ENCODE data around the gene SMO. TPM values are rescaled to one million over a fixed set of nuclear protein-coding genes. Genes with fewer than 3 reads are reported as not detected.
"Not testable (repeated sequence)": the region's sequence is repeated elsewhere in the genome, so short reads cannot be mapped to it uniquely, and the experiment has no call there.

The SMO gene
- total RNA-seq, 1 experiment from 2014 or later, result 28.6 TPM

- DNase-seq (ENCODE audit: low spot score), result no peak
Measured at GRCh38 chr7:129169686-129170440, 18.6 kb upstream of the SMO start.

DNA sequence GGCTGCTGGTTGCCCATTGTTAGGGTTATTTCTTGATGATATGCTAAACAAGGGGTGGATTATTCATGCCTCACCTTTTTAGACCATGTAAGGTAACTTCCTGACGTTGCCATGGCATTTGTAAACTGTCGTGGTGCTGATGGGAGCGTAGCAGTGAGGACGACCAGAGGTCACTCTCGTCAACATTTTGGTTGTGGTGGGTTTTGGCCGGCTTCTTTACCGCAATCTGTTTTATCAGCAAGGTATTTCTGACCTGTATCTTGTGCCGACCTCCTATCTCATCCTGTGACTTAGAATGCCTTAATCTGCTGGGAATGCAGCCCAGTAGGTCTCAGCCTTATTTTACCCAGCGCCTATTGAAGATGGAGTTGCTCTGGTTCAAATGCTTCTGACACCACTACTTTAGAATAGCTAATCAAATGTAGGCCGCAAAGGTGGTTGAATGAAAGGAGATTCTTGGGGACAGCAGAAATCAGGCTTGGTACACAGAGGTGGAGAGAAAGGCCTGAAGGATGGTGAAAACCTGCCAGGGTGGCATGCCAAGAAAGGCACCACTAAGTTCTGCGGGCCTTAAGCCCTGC lies 17.9 kb upstream of the SMO start:
- no peak for DNase-seq (ENCODE audit: low spot score)

GRCh38 chr7:129173861-129174260 lies 14.6 kb upstream of the SMO start:
- not testable (repeated sequence) for DNase-seq (ENCODE audit: low spot score)

DNA sequence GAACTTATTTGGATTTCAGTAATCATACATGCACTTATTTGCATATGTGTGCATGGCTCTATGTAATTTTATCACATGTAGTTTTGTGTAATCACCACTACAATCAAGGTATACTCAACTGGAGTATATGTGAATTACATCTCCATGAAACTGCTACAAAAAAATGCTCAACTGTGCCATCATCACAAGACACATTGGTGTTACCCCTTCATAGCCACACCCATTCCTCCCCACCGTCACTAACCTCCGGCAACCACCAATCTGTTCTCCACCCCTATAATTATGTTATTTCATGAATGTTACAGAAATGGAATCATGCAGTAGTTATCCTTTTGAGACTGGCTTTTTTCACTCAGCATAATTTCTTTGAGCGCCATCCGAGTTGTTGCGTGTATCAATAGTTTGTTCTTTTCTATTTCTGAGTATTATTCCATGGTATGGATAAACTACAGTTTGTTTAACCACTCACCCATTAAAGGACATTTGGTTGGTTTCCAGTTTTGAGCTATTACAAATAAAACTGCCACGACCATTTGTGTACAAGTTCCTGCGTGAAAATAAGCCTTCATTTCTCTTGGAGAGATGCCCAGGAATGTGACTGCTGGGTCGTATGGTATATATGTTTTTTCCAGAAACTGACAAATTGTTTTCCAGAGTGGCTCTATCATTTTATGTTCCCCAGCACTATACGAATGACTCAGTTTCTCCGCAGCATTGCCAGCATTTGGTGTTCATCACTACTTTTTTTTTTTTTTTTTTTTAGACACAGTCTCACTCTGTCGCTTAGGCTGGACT lies 11.3 kb upstream of the SMO start:
- DNase-seq (ENCODE audit: low spot score), result no peak

DNA sequence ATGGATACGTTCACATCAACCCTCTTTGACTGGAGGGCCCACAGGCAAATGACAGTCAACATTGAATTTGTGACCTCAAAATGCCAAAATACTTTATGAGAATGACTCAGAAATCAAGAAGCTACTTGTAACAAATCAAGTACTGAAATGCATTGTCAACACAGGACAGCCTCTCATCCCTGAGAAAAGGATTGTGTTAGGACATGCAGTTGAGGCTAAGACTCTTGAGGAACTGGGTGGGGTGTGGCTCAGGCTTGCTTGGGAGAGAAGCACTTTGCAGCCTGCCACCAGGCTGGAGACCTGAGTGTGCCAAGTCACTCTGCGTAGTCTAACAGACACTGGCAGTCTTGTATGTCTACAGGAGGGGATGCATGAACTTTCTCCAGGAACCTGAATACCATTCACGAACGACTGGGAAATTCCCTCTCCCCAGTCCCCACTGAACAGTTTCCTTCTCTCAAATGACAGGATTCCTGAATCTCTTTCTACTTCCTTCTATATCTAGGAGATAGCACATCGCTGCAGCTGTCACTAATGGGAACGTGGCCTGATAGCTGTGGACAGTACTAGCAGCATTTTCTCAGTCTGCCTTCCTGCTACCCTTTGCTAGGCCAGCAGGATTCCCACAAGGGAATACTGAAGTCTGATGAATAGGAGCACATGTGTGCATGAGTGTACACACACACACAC lies 3.3 kb upstream of the SMO start:
- no peak for DNase-seq (ENCODE audit: low spot score)

DNA sequence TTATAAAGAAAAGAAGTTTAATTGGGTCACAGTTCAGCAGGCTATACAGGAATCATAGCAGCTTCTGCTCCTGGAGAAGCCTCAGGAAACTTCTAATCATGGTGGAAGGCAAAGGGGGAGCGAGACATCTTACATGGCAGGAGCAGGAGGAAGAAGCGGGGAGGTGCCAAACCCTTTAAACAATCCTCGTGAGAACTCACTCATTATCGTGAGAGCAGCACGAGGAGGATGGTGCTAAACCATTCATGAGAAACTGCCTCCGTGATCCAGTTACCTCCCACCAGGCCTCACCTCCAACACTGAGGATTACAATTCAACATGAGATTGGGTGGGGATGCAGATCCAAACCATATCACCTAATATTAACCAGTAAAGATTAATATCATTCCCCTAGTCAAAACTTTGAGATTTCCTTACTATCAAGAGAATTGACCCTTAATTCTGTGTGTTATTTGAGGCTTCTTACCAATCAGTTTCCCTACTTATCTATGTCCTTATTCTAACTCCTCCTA lies 1.6 kb upstream of the SMO start:
- no peak for DNase-seq (ENCODE audit: low spot score)

DNA sequence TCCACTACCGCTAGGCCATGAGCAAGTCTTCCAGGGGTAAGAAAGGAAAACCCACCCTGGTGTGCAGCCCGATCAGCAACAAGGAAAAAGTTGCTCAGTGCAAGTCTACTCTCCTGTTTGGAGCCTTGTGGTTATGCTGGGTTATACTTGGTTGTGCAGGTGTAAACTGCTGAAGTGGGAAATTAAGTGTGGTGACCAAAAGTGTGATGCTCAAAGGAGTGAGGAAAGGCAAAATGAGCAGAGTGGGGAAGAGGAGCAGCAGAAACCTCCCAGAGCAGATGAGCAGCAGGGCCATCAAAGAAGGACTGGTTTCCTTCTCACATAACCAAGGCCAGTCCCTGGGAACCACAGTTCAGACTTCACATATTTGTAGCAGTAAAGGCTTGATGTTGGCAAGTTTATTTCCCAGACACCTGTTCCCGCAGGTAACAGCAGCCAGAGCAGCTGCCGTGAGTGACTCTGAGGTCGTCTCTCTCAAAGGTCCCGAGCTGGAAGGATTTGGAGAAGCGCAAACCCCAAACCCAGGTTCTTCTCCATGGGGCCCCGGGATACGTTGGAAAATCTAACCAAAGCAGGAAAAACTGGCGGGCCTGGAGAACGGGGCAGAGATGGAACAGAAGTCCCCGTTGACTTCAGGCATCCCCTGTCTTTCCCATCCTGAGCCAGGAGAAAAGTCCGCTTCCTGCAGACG lies 607 bp upstream of the SMO start:
- no peak for DNase-seq (ENCODE audit: low spot score)

DNA sequence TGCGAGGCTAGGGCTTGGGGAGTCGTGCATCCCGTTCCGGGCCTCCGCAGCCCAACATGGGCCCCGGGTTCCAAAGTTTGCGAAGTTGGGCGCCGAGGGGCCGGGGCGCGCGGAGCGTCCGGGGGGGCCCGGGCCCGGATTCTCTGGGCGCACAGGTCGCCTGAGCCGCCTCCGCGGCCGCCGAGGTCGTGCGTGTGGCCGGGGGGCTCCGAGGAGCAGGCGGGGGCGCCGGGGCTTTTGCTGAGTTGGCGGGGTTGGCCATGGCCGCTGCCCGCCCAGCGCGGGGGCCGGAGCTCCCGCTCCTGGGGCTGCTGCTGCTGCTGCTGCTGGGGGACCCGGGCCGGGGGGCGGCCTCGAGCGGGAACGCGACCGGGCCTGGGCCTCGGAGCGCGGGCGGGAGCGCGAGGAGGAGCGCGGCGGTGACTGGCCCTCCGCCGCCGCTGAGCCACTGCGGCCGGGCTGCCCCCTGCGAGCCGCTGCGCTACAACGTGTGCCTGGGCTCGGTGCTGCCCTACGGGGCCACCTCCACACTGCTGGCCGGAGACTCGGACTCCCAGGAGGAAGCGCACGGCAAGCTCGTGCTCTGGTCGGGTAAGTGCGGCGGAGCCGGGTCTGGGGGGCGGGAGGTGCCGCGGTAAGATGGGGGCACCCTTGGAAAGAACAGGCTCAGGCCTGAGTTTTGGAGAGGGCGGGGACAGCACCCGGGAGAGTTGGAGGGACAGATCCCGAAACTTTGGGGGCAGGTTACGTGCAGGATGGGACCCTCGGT lies 643 bp downstream of the SMO start:
- no peak for DNase-seq (ENCODE audit: low spot score)

- DNase-seq (ENCODE audit: low spot score), result no peak
Measured at GRCh38 chr7:129189661-129190310, 1.4 kb downstream of the SMO start.

DNA sequence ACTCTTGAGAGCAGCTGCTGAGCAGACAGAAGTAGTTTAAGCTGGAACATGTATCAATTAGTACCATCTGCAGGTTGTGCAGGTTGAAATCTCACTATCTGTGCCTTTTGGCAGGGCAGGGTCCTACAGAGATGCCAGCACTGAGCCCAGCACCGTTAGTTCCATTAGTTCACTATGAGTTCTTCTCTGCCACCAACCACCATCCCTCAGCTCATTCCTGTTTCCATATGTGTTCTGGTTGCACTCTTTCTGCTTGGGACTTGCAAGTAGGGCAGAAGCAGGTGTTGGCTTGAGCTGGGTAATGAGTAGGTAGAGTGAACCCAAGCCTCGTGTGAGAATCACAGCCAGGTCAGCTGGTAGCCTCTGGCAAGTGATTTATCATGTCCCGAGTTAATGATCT lies 2.8 kb downstream of the SMO start:
- no peak for DNase-seq (ENCODE audit: low spot score)

- DNase-seq (ENCODE audit: low spot score), result no peak
Measured at GRCh38 chr7:129193892-129194291, 5.5 kb downstream of the SMO start.

DNA sequence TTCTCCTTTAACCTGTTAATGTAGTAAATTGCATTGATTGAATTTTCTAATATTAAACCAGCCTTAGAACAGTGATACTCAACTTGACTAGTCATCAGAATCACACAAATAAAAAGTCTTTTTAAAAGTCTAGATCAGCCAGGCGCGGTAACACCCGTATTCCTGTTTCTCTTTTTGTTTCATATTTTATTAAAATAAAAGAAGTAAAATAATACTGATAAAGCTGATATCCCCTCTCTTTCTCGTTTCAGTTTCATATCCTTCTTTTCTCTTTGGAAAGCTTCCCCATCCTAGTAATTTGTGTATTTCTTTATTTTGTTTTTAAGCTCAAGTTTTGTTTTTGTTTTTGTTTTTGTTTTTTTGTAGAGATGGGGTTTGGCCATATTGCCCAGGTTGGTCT lies 9.3 kb downstream of the SMO start:
- no peak for DNase-seq (ENCODE audit: low spot score)

DNA sequence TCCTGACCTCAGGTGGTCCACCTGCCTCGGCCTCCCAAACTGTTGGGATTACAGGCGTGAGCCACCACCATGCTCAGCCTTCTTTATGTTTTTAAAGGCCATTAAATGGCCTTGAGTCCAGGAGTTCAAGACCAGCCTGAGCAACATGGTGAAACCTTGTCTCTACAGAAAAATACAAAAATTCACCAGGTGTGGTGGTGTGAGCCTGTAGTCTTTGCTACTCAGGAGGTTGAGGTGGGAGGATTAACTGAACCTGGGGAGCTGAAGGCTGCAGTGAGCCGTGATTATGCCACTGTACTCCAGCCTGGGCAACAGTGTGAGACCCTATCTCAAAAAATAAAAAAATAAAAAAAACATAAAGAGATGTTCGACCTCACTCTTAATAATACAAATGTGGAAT lies 11.0 kb downstream of the SMO start:
- DNase-seq (ENCODE audit: low spot score), result no peak

- no peak for DNase-seq (ENCODE audit: low spot score)
Measured at GRCh38 chr7:129202058-129202777, 13.8 kb downstream of the SMO start.

DNA sequence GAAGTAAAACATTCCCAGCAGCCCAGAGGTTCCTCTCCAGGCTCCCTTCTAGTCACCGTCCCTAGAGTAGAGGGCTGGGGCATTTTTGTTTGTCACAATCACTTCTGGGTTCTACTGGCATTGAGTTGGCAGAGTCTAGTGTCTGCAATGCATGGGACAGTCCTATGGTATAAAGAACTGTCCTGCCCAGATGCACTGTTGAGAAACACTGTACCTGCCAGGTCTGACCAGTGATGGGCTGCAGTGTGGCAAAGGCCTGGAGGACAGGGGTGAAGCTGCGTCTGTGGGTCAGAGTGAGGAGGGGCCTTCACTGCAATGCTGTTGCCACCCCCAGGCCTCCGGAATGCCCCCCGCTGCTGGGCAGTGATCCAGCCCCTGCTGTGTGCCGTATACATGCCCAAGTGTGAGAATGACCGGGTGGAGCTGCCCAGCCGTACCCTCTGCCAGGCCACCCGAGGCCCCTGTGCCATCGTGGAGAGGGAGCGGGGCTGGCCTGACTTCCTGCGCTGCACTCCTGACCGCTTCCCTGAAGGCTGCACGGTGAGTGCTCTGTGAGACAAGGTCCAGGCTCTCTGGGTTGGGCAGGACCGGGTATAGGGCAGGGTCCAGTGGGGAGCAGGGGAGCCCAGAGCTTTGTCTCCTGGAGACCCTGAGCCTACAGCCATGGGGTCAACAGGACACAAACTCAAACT lies 14.8 kb downstream of the SMO start:
- DNase-seq (ENCODE audit: low spot score), result no peak

DNA sequence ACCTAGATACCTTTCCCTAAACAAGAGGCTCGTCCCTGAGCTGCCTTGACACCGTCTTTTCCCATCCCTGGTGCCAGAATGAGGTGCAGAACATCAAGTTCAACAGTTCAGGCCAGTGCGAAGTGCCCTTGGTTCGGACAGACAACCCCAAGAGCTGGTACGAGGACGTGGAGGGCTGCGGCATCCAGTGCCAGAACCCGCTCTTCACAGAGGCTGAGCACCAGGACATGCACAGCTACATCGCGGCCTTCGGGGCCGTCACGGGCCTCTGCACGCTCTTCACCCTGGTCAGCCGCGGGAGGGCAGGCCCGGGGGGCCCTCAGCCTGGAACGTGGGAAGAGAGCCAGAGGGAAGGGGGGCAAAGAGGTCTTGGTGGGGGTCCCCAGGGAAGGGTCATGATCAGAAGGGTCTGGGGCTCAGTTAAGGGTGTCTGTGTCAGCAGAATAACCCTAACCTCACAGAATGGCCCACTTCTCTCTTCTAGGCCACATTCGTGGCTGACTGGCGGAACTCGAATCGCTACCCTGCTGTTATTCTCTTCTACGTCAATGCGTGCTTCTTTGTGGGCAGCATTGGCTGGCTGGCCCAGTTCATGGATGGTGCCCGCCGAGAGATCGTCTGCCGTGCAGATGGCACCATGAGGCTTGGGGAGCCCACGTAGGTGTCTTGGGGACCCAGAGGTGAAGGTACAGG lies 16.8 kb downstream of the SMO start:
- no peak for DNase-seq (ENCODE audit: low spot score)

DNA sequence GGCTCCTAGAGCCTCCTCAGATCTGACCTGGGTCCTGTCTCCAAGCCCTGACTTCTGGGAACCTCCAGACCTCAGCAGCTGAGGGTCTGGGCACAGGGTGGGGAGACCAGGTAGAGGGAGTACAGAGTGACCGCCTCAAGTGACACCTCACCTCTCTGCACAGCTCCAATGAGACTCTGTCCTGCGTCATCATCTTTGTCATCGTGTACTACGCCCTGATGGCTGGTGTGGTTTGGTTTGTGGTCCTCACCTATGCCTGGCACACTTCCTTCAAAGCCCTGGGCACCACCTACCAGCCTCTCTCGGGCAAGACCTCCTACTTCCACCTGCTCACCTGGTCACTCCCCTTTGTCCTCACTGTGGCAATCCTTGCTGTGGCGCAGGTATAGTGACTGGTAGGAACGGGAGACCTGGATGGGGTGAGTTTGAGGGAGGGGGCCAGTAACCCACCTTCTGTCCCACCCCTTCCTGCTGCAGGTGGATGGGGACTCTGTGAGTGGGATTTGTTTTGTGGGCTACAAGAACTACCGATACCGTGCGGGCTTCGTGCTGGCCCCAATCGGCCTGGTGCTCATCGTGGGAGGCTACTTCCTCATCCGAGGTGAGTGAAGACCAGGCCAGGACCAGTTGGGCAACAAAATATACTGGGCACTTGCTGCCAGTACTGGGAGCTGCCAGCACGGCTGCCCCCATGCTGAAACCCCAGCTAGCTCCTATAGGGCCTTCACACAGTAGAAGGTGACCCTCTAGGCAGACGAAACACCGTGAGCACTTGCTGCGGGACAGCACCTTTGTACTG lies 17.8 kb downstream of the SMO start:
- no peak for DNase-seq (ENCODE audit: low spot score)

All from A172 (cell line).